Neuronal stem cell (in vitro differentiated cells): ENCODE data around the gene ZNF787.
A peak's percentile ranks its signal among the peaks of the same experiment; 100 is the strongest.

Source experiments
- DNase-seq: peaks from one replicate; pipeline ENCODE4 v3.0.0-alpha.2; 2013; ENCODE audit warnings: low spot score
- H2AFZ ChIP-seq: one replicate; pipeline ENCODE4 v1.6.1; 2013; ENCODE audit warnings: mild to moderate bottlenecking, low read length, inconsistent platforms
- H2AK5ac ChIP-seq: 2 replicates; pipeline ENCODE4 v1.6.1; 2013; ENCODE audit warnings: low read depth, mild to moderate bottlenecking, inconsistent platforms, low read length, moderate library complexity, mixed read lengths
- H2BK120ac ChIP-seq: 2 replicates; pipeline ENCODE4 v1.6.1; 2013; ENCODE audit warnings: low read depth, mild to moderate bottlenecking, inconsistent platforms, low read length, moderate library complexity, mixed read lengths
- H2BK12ac ChIP-seq: one replicate; pipeline ENCODE4 v1.6.1; 2013; ENCODE audit warnings: low read length, inconsistent platforms
- H2BK15ac ChIP-seq: 2 replicates; pipeline ENCODE4 v1.6.1; 2013; ENCODE audit warnings: mild to moderate bottlenecking, low read length, inconsistent platforms, mixed read lengths
- H2BK5ac ChIP-seq: one replicate; pipeline ENCODE4 v1.6.1; 2013; ENCODE audit warnings: inconsistent platforms, mild to moderate bottlenecking, low read length, moderate library complexity
- H3K14ac ChIP-seq: one replicate; pipeline ENCODE4 v1.6.1; 2013; ENCODE audit warnings: low read length, inconsistent platforms
- H3K18ac ChIP-seq: 2 replicates; pipeline ENCODE4 v1.6.1; 2013; ENCODE audit warnings: low read length, inconsistent platforms
- H3K23ac ChIP-seq: 2 replicates; pipeline ENCODE4 v1.6.1; 2013; ENCODE audit warnings: low read depth, mild to moderate bottlenecking, mixed read lengths, low read length, inconsistent platforms; ENCODE audit not compliant: poor library complexity
- H3K27ac ChIP-seq: replicated peaks from 3 replicates; pipeline ENCODE4 v1.5.1; 2013; ENCODE audit warnings: low read length, inconsistent platforms
- H3K27me3 ChIP-seq, 3 experiments: 2 replicates each; pipeline ENCODE4 v1.6.1; 2013; ENCODE audit warnings: low read length in 3 of 3, mild to moderate bottlenecking in 2 of 3, inconsistent platforms in 1 of 3, low read depth in 1 of 3, mixed read lengths in 1 of 3, moderate library complexity in 1 of 3; ENCODE audit not compliant: control insufficient read depth in 3 of 3, insufficient read depth in 3 of 3
- H3K36me3 ChIP-seq, 2 donors: replicated peaks in 1 of 2; 2 replicates each; pipeline ENCODE4 v1.6.1; 2013; ENCODE audit warnings: low read length in 2 of 2; ENCODE audit not compliant: control insufficient read depth in 2 of 2, insufficient read depth in 2 of 2
- H3K4ac ChIP-seq: 2 replicates; pipeline ENCODE4 v1.6.1; 2013; ENCODE audit warnings: inconsistent platforms, mild to moderate bottlenecking, low read length, moderate library complexity
- H3K4me1 ChIP-seq, 2 donors: 1 replicate in 1 of 2; 2 replicates in 1 of 2; pipeline ENCODE4 v1.6.1; 2013; ENCODE audit warnings: low read length in 2 of 2, low read depth in 1 of 2; ENCODE audit not compliant: control insufficient read depth in 2 of 2, insufficient read depth in 1 of 2
- H3K4me2 ChIP-seq: one replicate; pipeline ENCODE4 v1.6.1; 2013; ENCODE audit warnings: mild to moderate bottlenecking, low read length, inconsistent platforms; ENCODE audit not compliant: insufficient read depth, poor library complexity, severe bottlenecking
- H3K4me3 ChIP-seq, 2 donors: 2 replicates each; pipeline ENCODE4 v1.5.1; 2013; ENCODE audit warnings: low read length in 2 of 2, mild to moderate bottlenecking in 2 of 2, inconsistent platforms in 1 of 2, moderate library complexity in 1 of 2
- H3K79me1 ChIP-seq: one replicate; pipeline ENCODE4 v1.6.1; 2013; ENCODE audit warnings: low read depth, mild to moderate bottlenecking, inconsistent platforms, low read length, moderate library complexity
- H3K9ac ChIP-seq: one replicate; pipeline ENCODE4 v1.6.1; 2013; ENCODE audit warnings: mild to moderate bottlenecking, low read depth, low read length, inconsistent platforms; ENCODE audit not compliant: poor library complexity
- H3K9me3 ChIP-seq, 2 donors: replicated peaks in 1 of 2; 2 replicates each; pipeline versions ENCODE3 to v1.6.1; 2013; ENCODE audit warnings: low read length in 2 of 2, mild to moderate bottlenecking in 2 of 2, inconsistent platforms in 1 of 2, low read depth in 1 of 2, mixed read lengths in 1 of 2, moderate library complexity in 1 of 2; ENCODE audit not compliant: control insufficient read depth in 2 of 2, insufficient read depth in 1 of 2
- H4K8ac ChIP-seq: one replicate; pipeline ENCODE4 v1.6.1; 2013; ENCODE audit warnings: low read depth, mild to moderate bottlenecking, inconsistent platforms, low read length, moderate library complexity
- H4K91ac ChIP-seq: one replicate; pipeline ENCODE4 v1.6.1; 2013; ENCODE audit warnings: low read length, low read depth, mild to moderate bottlenecking, inconsistent platforms; ENCODE audit not compliant: poor library complexity
- WGBS, 2 donors: extraction: QIAGEN DNeasy Blood & Tissue Kit; methylation state at CpG; one replicate each; pipeline ENCODE4 v1.1.7; 2013; ENCODE audit warnings: missing lambda C conversion rate in 2 of 2, mixed read lengths in 1 of 2; ENCODE audit not compliant: insufficient read length in 2 of 2, insufficient replicate concordance in 1 of 2; ENCODE audit errors: extremely low coverage in 2 of 2; 5-methylcytosine and 5-hydroxymethylcytosine counted together

ZNF787 gene

GRCh38 chr19:56126983-56127780, 6.1 kb upstream of the ZNF787 start:
- Histone ChIP-seq H3K79me1 (no peaks in the 10 kb centered on the region), H3K27ac (no peak overlapping the region), H4K8ac (no peak overlapping the region), H2AFZ (peak overlapping the region; percentile 45), H3K4me3 (no peak overlapping the region), H2BK12ac (no peak overlapping the region), H3K4me1 (peaks cover 3 to 11% of the 10 kb centered on the region in 2 donors), H3K4ac (no peak overlapping the region), H2BK15ac (no peak overlapping the region), H3K9ac (no peak overlapping the region), H3K4me2 (no peak overlapping the region), H3K23ac (no peak overlapping the region), H3K14ac (no peak overlapping the region), H2AK5ac (no peak overlapping the region), H3K27me3 (no peaks in the 10 kb centered on the region), H4K91ac (no peak overlapping the region), H3K36me3 (no peaks in the 10 kb centered on the region), H3K9me3 (no peaks in the 10 kb centered on the region), H2BK120ac (no peak overlapping the region), H2BK5ac (no peak overlapping the region), H3K18ac (peak overlapping the region; percentile 31)
- no CpG with 5 or more reads among the region's 19 CpGs for WGBS, 2 donors
- DNase-seq: no peak

GRCh38 chr19:56125806-56126590, 4.9 kb upstream of the ZNF787 start:
- no peak overlapping the region for H2AK5ac ChIP-seq
- DNase-seq: no peak
- H4K8ac ChIP-seq: no peak overlapping the region
- H2BK12ac ChIP-seq: no peak overlapping the region
- H3K9me3 ChIP-seq: no peaks in the 10 kb centered on the region
- peaks cover 6 to 12% of the 10 kb centered on the region in 2 donors for H3K4me1 ChIP-seq
- H2AFZ ChIP-seq: peak overlapping the region; percentile 75
- no peak overlapping the region for H3K14ac ChIP-seq
- H3K27me3 ChIP-seq: no peaks in the 10 kb centered on the region
- H2BK5ac ChIP-seq: no peak overlapping the region
- H3K23ac ChIP-seq: no peak overlapping the region
- H2BK120ac ChIP-seq: no peak overlapping the region
- no peak overlapping the region for H3K4me2 ChIP-seq
- H3K18ac ChIP-seq: no peak overlapping the region
- H3K4me3 ChIP-seq: no peak overlapping the region
- H3K36me3 ChIP-seq: no peaks in the 10 kb centered on the region
- peak overlapping the region; percentile 1 for H2BK15ac ChIP-seq
- H3K9ac ChIP-seq: no peak overlapping the region
- H3K27ac ChIP-seq: no peak overlapping the region
- WGBS, 2 donors: no CpG with 5 or more reads among the region's 16 CpGs
- no peak overlapping the region for H3K4ac ChIP-seq
- no peak overlapping the region for H4K91ac ChIP-seq
- H3K79me1 ChIP-seq: no peaks in the 10 kb centered on the region

- peaks cover 12 to 14% of the 10 kb centered on the region in 2 donors for H3K4me1 ChIP-seq
- no peak overlapping the region for H4K91ac ChIP-seq
- H2BK12ac ChIP-seq: no peak overlapping the region
- WGBS, 2 donors: 100% methylated on average over 1 of the region's 4 CpGs; no CpG with 5 or more reads in 1 of the 2 donors
- H3K18ac ChIP-seq: no peak overlapping the region
- H3K14ac ChIP-seq: no peak overlapping the region
- H3K4me3 ChIP-seq: no peak overlapping the region
- H3K27ac ChIP-seq: no peak overlapping the region
- no peak overlapping the region for H3K4ac ChIP-seq
- H3K79me1 ChIP-seq: peaks cover 8% of the 10 kb centered on the region
- H2AK5ac ChIP-seq: no peak overlapping the region
- no peak overlapping the region for H3K23ac ChIP-seq
- no peak overlapping the region for H2AFZ ChIP-seq
- no peak overlapping the region for H4K8ac ChIP-seq
- H3K4me2 ChIP-seq: no peak overlapping the region
- no peak overlapping the region for H2BK15ac ChIP-seq
- no peaks in the 10 kb centered on the region for H3K9me3 ChIP-seq
- no peak overlapping the region for H2BK5ac ChIP-seq
- no peak for DNase-seq
- no peaks in the 10 kb centered on the region for H3K27me3 ChIP-seq
- peak overlapping the region; percentile 38 for H3K9ac ChIP-seq
- no peak overlapping the region for H2BK120ac ChIP-seq
- peaks cover 0 to 2% of the 10 kb centered on the region in 2 donors for H3K36me3 ChIP-seq
Observed at GRCh38 chr19:56124578-56124977, 3.5 kb upstream of the ZNF787 start.

GRCh38 chr19:56123266-56123891, 2.3 kb upstream of the ZNF787 start:
- Histone ChIP-seq H3K18ac (no peak overlapping the region), H3K79me1 (peaks cover 20% of the 10 kb centered on the region), H3K27ac (no peak overlapping the region), H2BK5ac (no peak overlapping the region), H3K4me3 (no peak overlapping the region), H3K14ac (no peak overlapping the region), H2BK15ac (no peak overlapping the region), H3K4ac (no peak overlapping the region), H3K23ac (no peak overlapping the region), H4K91ac (no peak overlapping the region), H3K27me3 (no peaks in the 10 kb centered on the region), H2AFZ (peak overlapping the region; percentile 27), H2BK12ac (no peak overlapping the region), H4K8ac (no peak overlapping the region), H2BK120ac (no peak overlapping the region), H2AK5ac (no peak overlapping the region), H3K4me1 (peaks cover 12 to 14% of the 10 kb centered on the region in 2 donors), H3K9ac (no peak overlapping the region), H3K4me2 (no peak overlapping the region), H3K36me3 (peaks cover 5 to 14% of the 10 kb centered on the region in 2 donors), H3K9me3 (no peaks in the 10 kb centered on the region)
- no peak for DNase-seq
- whole genome bisulfite sequencing, 2 donors: no CpG with 5 or more reads among the region's 16 CpGs
